Prostate gland (tissue), 2 donors: ENCODE measurements around the gene AOPEP.

Experiments
- POLR2A ChIP-seq: fragments of 450-650 bp; IDR thresholded peaks from one replicate; pipeline ENCODE4 v1.6.1; 2016; ENCODE audit warnings: antibody characterized with exemption, mild to moderate bottlenecking
- POLR2AphosphoS5 ChIP-seq: sonication (generic); formaldehyde crosslinking; IDR thresholded peaks from one replicate; pipeline ENCODE4 v1.6.1; 2017; ENCODE audit warnings: antibody characterized with exemption
- TF ChIP-seq, protein P1 (sequence below), 4 experiments: fragments of 200-600 bp in 2 of 4; fragments of 450-650 bp in 2 of 4; sonication (generic) in 2 of 4; IDR thresholded peaks; 1 replicate in 3 of 4; 2 replicates in 1 of 4; pipeline ENCODE4 v1.5.1; 2016 to 2019; ENCODE audit warnings: antibody characterized with exemption in 4 of 4, mild to moderate bottlenecking in 2 of 4, moderate library complexity in 2 of 4

GRCh38 chr9:95091601-95092261, 365.2 kb downstream of the AOPEP start:
- TF ChIP-seq, protein P1, sequence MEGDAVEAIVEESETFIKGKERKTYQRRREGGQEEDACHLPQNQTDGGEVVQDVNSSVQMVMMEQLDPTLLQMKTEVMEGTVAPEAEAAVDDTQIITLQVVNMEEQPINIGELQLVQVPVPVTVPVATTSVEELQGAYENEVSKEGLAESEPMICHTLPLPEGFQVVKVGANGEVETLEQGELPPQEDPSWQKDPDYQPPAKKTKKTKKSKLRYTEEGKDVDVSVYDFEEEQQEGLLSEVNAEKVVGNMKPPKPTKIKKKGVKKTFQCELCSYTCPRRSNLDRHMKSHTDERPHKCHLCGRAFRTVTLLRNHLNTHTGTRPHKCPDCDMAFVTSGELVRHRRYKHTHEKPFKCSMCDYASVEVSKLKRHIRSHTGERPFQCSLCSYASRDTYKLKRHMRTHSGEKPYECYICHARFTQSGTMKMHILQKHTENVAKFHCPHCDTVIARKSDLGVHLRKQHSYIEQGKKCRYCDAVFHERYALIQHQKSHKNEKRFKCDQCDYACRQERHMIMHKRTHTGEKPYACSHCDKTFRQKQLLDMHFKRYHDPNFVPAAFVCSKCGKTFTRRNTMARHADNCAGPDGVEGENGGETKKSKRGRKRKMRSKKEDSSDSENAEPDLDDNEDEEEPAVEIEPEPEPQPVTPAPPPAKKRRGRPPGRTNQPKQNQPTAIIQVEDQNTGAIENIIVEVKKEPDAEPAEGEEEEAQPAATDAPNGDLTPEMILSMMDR (IDR thresholded peaks at IDR 0.05) = no peak
- TF ChIP-seq POLR2AphosphoS5 (no peak), POLR2A (no peak)
